Measurements from ENCODE around the gene PHACTR1. TPM values are rescaled to one million over a fixed set of nuclear protein-coding genes. Genes with fewer than 3 reads are reported as not detected.

The PHACTR1 gene
- total and polyA plus RNA-seq, 9 of the 15 experiments (the other 6 are each of a cell fraction or from before 2014, with no cell fraction given): 11.5 to 32.6 (median 22.0) TPM

- TF ChIP-seq ID3 (CRISPR knock-in tag; IDR thresholded peaks at IDR 0.05): no peak
- peak; percentile 64; the same call in 1 of the 2 replicates for TF ChIP-seq ID3 (tag; IDR thresholded peaks at IDR 0.05)
- peak; percentile 60 for TF ChIP-seq NFRKB (IDR thresholded peaks at IDR 0.05; ENCODE audit: low read depth)
- TF ChIP-seq GABPB2 (CRISPR knock-in tag; conservative IDR thresholded peaks at IDR 0.05): no peak; the same call in 1 of the 2 replicates
- TF ChIP-seq KDM2B (CRISPR knock-in tag; IDR thresholded peaks at IDR 0.05): 0 out of 2 replicates have a peak, but pooled peaks have one; percentile 12
- TF ChIP-seq SMARCE1 (IDR thresholded peaks at IDR 0.05): peak; percentile 13; the same call in 1 of the 2 replicates
- TF ChIP-seq SREBF1 (IDR thresholded peaks at IDR 0.05; ENCODE audit: borderline replicate concordance, low read depth, low read length): no peak
- no peak for TF ChIP-seq PPARD (CRISPR knock-in tag; IDR thresholded peaks at IDR 0.05)
- no peak for TF ChIP-seq KLF6 (CRISPR knock-in tag; IDR thresholded peaks at IDR 0.05; ENCODE audit: borderline replicate concordance)
- TF ChIP-seq OTX1 (CRISPR knock-in tag; IDR thresholded peaks at IDR 0.05): no peak
- TF ChIP-seq CLOCK (CRISPR knock-in tag; IDR thresholded peaks at IDR 0.05; ENCODE audit: borderline replicate concordance): no peak
- no peak for TF ChIP-seq MAFG (tag; conservative IDR thresholded peaks at IDR 0.05)
- TF ChIP-seq ADNP (tag; IDR thresholded peaks at IDR 0.05): no peak
- TF ChIP-seq TRIM25 (IDR thresholded peaks at IDR 0.05; ENCODE audit: borderline replicate concordance): no peak
- TF ChIP-seq ATF3 (IDR thresholded peaks at IDR 0.05): no peak; the same call in 1 of the 2 replicates
- TF ChIP-seq ATF3 (CRISPR knock-in tag; conservative IDR thresholded peaks at IDR 0.05): peak; percentile 47; the same call in 1 of the 2 replicates
- no peak for TF ChIP-seq FOSL1 (tag; conservative IDR thresholded peaks at IDR 0.05)
- TF ChIP-seq STAT6 (CRISPR knock-in tag; IDR thresholded peaks at IDR 0.05): no peak
Observed at GRCh38 chr6:13328076-13328874, 611.7 kb downstream of the PHACTR1 start, which contains the start of gene TBC1D7 (continued).
